GM23248 (cell line): ENCODE results near the gene HMCES.

Source experiments
- EZH2 ChIP-seq: fragments of 200-600 bp; sonication (generic); IDR thresholded peaks from 2 replicates; pipeline ENCODE4 v1.6.1; 2018; ENCODE audit warnings: antibody characterized with exemption, mild to moderate bottlenecking; ENCODE audit not compliant: insufficient read depth, poor library complexity, severe bottlenecking
- EZH2phosphoT487 ChIP-seq: fragments of 200-600 bp; sonication (generic); IDR thresholded peaks from 2 replicates; pipeline ENCODE4 v1.6.1; 2018; ENCODE audit warnings: antibody characterized with exemption, moderate library complexity, mild to moderate bottlenecking, low read depth; ENCODE audit not compliant: insufficient read depth

- TF ChIP-seq EZH2 (no peak), EZH2phosphoT487 (no peak)
These were observed 32.0 kb upstream of the HMCES start for GRCh38 chr3:129246636-129247035.
